ENCODE results near the gene TIMM17B. TPM values are rescaled to one million over a fixed set of nuclear protein-coding genes. Genes with fewer than 3 reads are reported as not detected.
A peak's percentile ranks its signal among the peaks of the same experiment; 100 is the strongest.

The TIMM17B gene
- total RNA-seq, 1 experiment from 2014 or later = 86.1 TPM

DNA sequence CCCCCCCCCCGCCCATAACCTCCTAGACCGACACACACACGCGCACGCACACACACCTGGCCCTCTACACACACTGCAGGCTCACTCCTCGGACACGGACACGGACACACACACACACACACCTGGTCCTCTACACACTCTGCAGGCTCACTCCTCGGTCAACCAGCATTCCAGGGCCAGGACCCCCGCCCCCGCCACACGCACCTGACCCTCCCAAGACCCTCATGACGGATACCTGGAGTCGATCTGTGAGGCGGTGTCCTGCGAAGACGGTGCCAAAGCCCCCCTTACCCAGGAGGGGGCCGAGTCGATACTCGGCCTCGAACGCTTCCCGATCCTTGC lies 20.7 kb upstream of the TIMM17B start:
- BruUV-seq (replicated peaks) = no TSS peak
- TF ChIP-seq, protein P1, sequence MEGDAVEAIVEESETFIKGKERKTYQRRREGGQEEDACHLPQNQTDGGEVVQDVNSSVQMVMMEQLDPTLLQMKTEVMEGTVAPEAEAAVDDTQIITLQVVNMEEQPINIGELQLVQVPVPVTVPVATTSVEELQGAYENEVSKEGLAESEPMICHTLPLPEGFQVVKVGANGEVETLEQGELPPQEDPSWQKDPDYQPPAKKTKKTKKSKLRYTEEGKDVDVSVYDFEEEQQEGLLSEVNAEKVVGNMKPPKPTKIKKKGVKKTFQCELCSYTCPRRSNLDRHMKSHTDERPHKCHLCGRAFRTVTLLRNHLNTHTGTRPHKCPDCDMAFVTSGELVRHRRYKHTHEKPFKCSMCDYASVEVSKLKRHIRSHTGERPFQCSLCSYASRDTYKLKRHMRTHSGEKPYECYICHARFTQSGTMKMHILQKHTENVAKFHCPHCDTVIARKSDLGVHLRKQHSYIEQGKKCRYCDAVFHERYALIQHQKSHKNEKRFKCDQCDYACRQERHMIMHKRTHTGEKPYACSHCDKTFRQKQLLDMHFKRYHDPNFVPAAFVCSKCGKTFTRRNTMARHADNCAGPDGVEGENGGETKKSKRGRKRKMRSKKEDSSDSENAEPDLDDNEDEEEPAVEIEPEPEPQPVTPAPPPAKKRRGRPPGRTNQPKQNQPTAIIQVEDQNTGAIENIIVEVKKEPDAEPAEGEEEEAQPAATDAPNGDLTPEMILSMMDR (IDR thresholded peaks at IDR 0.05; ENCODE audit: unreplicated experiment) = no peak
- no peak for DNase-seq
- intact Hi-C loops (cut with micrococcal nuclease; ENCODE audit: unreplicated experiment) = loop anchor here (2.0 to 10.0 kb wide), 3 partner anchors 53 to 123 kb away; partner anchors contain the start of gene HDAC6
- H3K27ac Mint-ChIP-seq (ENCODE audit: unreplicated experiment) = peak overlapping the region; percentile 90
- H3K4me1 Mint-ChIP-seq (ENCODE audit: low read depth, unreplicated experiment) = peaks cover 17% of the 10 kb centered on the region
- CTCF ChIA-PET = interaction anchor here (0.7 kb wide), 1 partner anchor 275 kb away, joined by 5 read pairs; no protein-coding TSS in a partner anchor
- H3K36me3 Mint-ChIP-seq (ENCODE audit: insufficient read depth, unreplicated experiment) = peaks cover 40% of the 10 kb centered on the region
- no peaks in the 10 kb centered on the region for H3K9me3 Mint-ChIP-seq (ENCODE audit: low read depth, unreplicated experiment)
- peak overlapping the region; percentile 97 for H3K4me3 Mint-ChIP-seq (ENCODE audit: low read depth, unreplicated experiment)
- no peaks in the 10 kb centered on the region for H3K27me3 Mint-ChIP-seq (ENCODE audit: unreplicated experiment)

DNA sequence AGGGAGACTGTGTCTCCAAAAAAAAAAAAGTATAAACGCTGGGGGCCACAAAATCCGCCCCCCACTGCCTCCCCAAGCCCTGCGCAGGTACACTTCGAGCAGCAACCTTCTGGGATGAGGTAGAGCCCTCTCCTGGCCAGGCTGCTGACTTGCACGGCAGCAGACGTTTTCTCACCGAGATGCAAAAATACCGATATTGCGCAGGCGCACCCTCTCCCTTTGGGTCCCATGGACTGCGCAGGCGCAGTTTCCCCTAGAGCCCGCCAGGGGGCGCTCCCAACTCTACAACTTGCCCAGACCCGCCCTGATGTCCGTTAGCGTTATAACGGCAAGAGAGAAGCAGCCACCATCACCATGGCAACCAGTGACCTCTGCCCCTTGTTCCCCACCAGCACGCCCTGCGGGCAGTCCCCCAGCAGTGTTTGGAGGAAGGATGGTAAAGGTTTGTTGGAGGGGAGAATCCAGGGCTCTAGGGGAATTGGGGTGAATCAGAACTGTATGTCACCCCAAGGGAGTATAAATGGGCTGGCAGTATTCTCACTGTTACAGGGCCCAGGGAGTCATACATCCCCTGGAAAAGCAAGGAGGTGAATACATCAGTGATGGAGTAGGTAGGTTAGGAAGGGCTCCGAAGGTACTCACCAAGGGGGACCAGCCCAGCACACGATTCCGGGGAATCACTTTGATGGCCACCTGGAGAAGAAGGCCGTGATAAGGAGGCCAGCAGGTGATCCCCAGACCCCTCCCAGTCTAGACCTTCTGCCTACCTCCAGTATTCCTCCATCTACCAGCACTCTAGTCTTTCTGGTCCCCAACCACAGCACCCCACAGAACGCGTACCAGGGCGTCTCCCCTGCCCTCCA lies 19.8 kb upstream of the TIMM17B start:
- BruUV-seq (replicated peaks) = no TSS peak
- H3K36me3 Mint-ChIP-seq (ENCODE audit: insufficient read depth, unreplicated experiment) = peaks cover 45% of the 10 kb centered on the region
- H3K9me3 Mint-ChIP-seq (ENCODE audit: low read depth, unreplicated experiment) = no peaks in the 10 kb centered on the region
- TF ChIP-seq, protein P1 (IDR thresholded peaks at IDR 0.05; ENCODE audit: unreplicated experiment) = peak; percentile 92
- CTCF ChIA-PET = interaction anchor here (0.7 kb wide), 1 partner anchor 276 kb away, joined by 5 read pairs; no protein-coding TSS in a partner anchor
- no peaks in the 10 kb centered on the region for H3K27me3 Mint-ChIP-seq (ENCODE audit: unreplicated experiment)
- DNase-seq = peak; percentile 87
- H3K4me3 Mint-ChIP-seq (ENCODE audit: low read depth, unreplicated experiment) = peak overlapping the region; percentile 97
- intact Hi-C loops (cut with micrococcal nuclease; ENCODE audit: unreplicated experiment) = loop anchor here (2.0 to 10.0 kb wide), 3 partner anchors 53 to 123 kb away; partner anchors contain the start of gene HDAC6
- H3K27ac Mint-ChIP-seq (ENCODE audit: unreplicated experiment) = peak overlapping the region; percentile 90
- H3K4me1 Mint-ChIP-seq (ENCODE audit: low read depth, unreplicated experiment) = peaks cover 22% of the 10 kb centered on the region

DNA sequence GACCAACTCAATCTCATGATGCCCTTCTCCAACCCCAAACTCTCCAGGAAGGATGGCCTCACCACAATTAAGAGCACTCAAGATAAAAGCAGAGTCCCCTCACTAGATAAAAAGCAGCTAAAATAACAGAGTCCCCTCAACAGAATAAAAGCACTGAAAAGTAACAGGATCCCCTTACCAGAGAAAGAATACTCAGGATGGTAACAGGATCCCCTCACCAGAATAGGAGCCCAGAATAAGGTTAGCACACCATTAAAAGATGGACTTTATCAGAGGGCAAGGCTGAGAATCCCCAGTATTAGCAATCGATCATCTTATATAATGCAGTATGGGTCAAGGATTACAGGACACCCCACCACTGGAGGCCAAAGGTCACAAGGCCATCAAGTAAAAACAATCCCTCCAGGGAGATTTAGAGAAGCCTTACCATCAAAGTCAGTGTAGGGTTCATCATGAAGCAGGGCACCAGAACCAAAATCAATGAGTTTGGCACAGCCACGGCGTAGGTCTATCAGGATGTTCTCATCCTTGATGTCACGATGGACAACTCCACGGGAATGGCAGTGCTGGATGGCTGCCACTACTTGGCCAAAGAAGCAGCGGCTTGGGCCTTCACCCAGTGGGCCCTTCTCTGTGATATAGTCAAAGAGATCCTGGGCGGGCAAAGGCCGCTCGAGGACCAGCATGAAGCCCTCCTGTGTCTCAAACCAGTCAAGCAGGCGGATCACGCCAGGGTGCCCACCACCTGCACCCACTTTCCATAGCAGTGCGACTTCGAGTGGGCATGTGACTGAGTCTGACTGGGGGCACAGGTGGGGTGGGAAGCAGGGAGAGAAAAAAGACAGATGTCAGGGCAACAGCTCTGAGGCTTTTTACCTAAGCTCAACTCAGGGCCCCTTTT lies 17.3 kb upstream of the TIMM17B start:
- H3K4me3 Mint-ChIP-seq (ENCODE audit: low read depth, unreplicated experiment) = no peak overlapping the region
- peaks cover 30% of the 10 kb centered on the region for H3K4me1 Mint-ChIP-seq (ENCODE audit: low read depth, unreplicated experiment)
- H3K27ac Mint-ChIP-seq (ENCODE audit: unreplicated experiment) = no peak overlapping the region
- DNase-seq = no peak
- no TSS peak for BruUV-seq (replicated peaks)
- H3K9me3 Mint-ChIP-seq (ENCODE audit: low read depth, unreplicated experiment) = no peaks in the 10 kb centered on the region
- H3K27me3 Mint-ChIP-seq (ENCODE audit: unreplicated experiment) = no peaks in the 10 kb centered on the region
- CTCF ChIA-PET = no interaction called here
- TF ChIP-seq, protein P1 (IDR thresholded peaks at IDR 0.05; ENCODE audit: unreplicated experiment) = no peak
- H3K36me3 Mint-ChIP-seq (ENCODE audit: insufficient read depth, unreplicated experiment) = peaks cover 65% of the 10 kb centered on the region
- intact Hi-C loops (cut with micrococcal nuclease; ENCODE audit: unreplicated experiment) = loop anchor here (10.0 kb wide), 2 partner anchors 50 to 110 kb away; partner anchors contain the start of gene HDAC6
